Suprapubic skin (tissue), 4 donors: ENCODE measurements around the gene PARK7. TPM values are rescaled to one million over a fixed set of nuclear protein-coding genes. Genes with fewer than 3 reads are reported as not detected.
A peak's percentile ranks its signal among the peaks of the same experiment; 100 is the strongest.
"Not testable (repeated sequence)": the region's sequence is repeated elsewhere in the genome, so short reads cannot be mapped to it uniquely, and the experiment has no call there.

Experiments
- DNase-seq, 2 donors: peaks; one replicate each; pipeline ENCODE4 v3.0.0-alpha.2; 2019; ENCODE audit warnings: low spot score in 2 of 2
- H3K27ac ChIP-seq: fragments of 200-600 bp; sonication (generic); one replicate; pipeline ENCODE4 v1.5.1; 2019
- H3K27me3 ChIP-seq: fragments of 200-600 bp; sonication (generic); one replicate; pipeline ENCODE4 v1.5.1; 2019
- H3K36me3 ChIP-seq: fragments of 200-600 bp; sonication (generic); one replicate; pipeline ENCODE4 v1.5.1; 2019
- H3K4me1 ChIP-seq: fragments of 200-600 bp; sonication (generic); one replicate; pipeline ENCODE4 v1.5.1; 2019
- H3K4me3 ChIP-seq: fragments of 200-600 bp; sonication (generic); one replicate; pipeline ENCODE4 v1.5.1; 2019; ENCODE audit warnings: mild to moderate bottlenecking
- H3K9me3 ChIP-seq: fragments of 200-600 bp; sonication (generic); one replicate; pipeline ENCODE4 v1.5.1; 2019
- CTCF ChIP-seq, 2 donors: fragments of 200-600 bp in 1 of 2; fragments of 450-650 bp in 1 of 2; sonication (generic) in 1 of 2; IDR thresholded peaks; one replicate each; pipeline ENCODE4 v1.5.1; 2016 to 2019; ENCODE audit warnings: antibody characterized with exemption in 2 of 2, mild to moderate bottlenecking in 1 of 2, moderate library complexity in 1 of 2
- EP300 ChIP-seq: sonication (generic); formaldehyde crosslinking; IDR thresholded peaks from one replicate; pipeline ENCODE4 v1.6.1; 2017; ENCODE audit warnings: antibody characterized with exemption
- POLR2A ChIP-seq, 2 donors: fragments of 450-650 bp; IDR thresholded peaks; one replicate each; pipeline ENCODE4 v1.6.1; 2017; ENCODE audit warnings: antibody characterized with exemption in 2 of 2, mild to moderate bottlenecking in 2 of 2, moderate library complexity in 2 of 2
- POLR2AphosphoS5 ChIP-seq, 3 donors: sonication (generic); formaldehyde crosslinking; IDR thresholded peaks; one replicate each; pipeline ENCODE4 v1.6.1; 2017; ENCODE audit warnings: antibody characterized with exemption in 3 of 3
- WGBS: methylation state at CpG from one replicate; pipeline ENCODE4 v1.1.5; 2018; 5-methylcytosine and 5-hydroxymethylcytosine counted together
- total RNA-seq, 4 donors: library from RNA; depleted of rRNA; stranded (reverse); fragments of >200 nt; gene quantifications; one replicate each; pipeline ENCODE4 v1.1.0, GENCODE V29; 2016

The PARK7 gene
- total RNA-seq, 4 donors from 2014 or later: 74.0 to 94.1 (median 85.2) TPM

- no peak for DNase-seq
- Histone ChIP-seq H3K4me1 (no peaks in the 10 kb centered on the region), H3K4me3 (no peak overlapping the region), H3K27me3 (peaks cover 6% of the 10 kb centered on the region), H3K27ac (no peak overlapping the region), H3K9me3 (no peaks in the 10 kb centered on the region), H3K36me3 (no peaks in the 10 kb centered on the region)
- no peak for TF ChIP-seq CTCF (IDR thresholded peaks at IDR 0.05)
- TF ChIP-seq POLR2AphosphoS5 (IDR thresholded peaks at IDR 0.05): no peak
- TF ChIP-seq EP300: no peak
- no peak for TF ChIP-seq POLR2A (IDR thresholded peaks at IDR 0.05)
- WGBS: 69% methylated on average over 2 of the region's 2 CpGs
These were observed 45.0 kb upstream of the PARK7 start for GRCh38 chr1:7916501-7916830.

GRCh38 chr1:7917971-7918370, 43.5 kb upstream of the PARK7 start:
- peak in 1 of 2 donors; percentile 29 for DNase-seq
- not testable (repeated sequence) for H3K27ac ChIP-seq, H3K36me3 ChIP-seq, H3K27me3 ChIP-seq, H3K9me3 ChIP-seq, H3K4me1 ChIP-seq, H3K4me3 ChIP-seq
- WGBS: 80% methylated on average over 5 of the region's 5 CpGs

GRCh38 chr1:7919880-7920279, 41.6 kb upstream of the PARK7 start:
- H3K9me3 ChIP-seq: no peaks in the 10 kb centered on the region
- H3K27ac ChIP-seq: no peak overlapping the region
- 88% methylated on average over 5 of the region's 5 CpGs for WGBS
- no peaks in the 10 kb centered on the region for H3K36me3 ChIP-seq
- H3K4me1 ChIP-seq: no peaks in the 10 kb centered on the region
- H3K27me3 ChIP-seq: no peaks in the 10 kb centered on the region
- TF ChIP-seq EP300 (no peak), POLR2AphosphoS5 (IDR thresholded peaks at IDR 0.05) (no peak), POLR2A (IDR thresholded peaks at IDR 0.05) (no peak)
- no peak overlapping the region for H3K4me3 ChIP-seq
- DNase-seq: no peak

- Histone ChIP-seq H3K4me1 (no peaks in the 10 kb centered on the region), H3K9me3 (no peaks in the 10 kb centered on the region), H3K36me3 (no peaks in the 10 kb centered on the region), H3K27me3 (peaks cover 8% of the 10 kb centered on the region), H3K4me3 (no peak overlapping the region), H3K27ac (no peak overlapping the region)
- TF ChIP-seq CTCF (IDR thresholded peaks at IDR 0.05) (no peak), POLR2A (IDR thresholded peaks at IDR 0.05) (no peak), EP300 (no peak), POLR2AphosphoS5 (IDR thresholded peaks at IDR 0.05) (no peak)
- WGBS: 89% methylated on average over 7 of the region's 7 CpGs
- no peak for DNase-seq
These were observed 39.7 kb upstream of the PARK7 start for GRCh38 chr1:7921796-7922195.

- Histone ChIP-seq H3K27me3 (peaks cover 8% of the 10 kb centered on the region), H3K9me3 (no peaks in the 10 kb centered on the region), H3K27ac (no peak overlapping the region), H3K36me3 (no peaks in the 10 kb centered on the region), H3K4me3 (no peak overlapping the region), H3K4me1 (no peaks in the 10 kb centered on the region)
- TF ChIP-seq EP300 (no peak), POLR2AphosphoS5 (IDR thresholded peaks at IDR 0.05) (no peak), CTCF (IDR thresholded peaks at IDR 0.05) (no peak), POLR2A (IDR thresholded peaks at IDR 0.05) (no peak)
- DNase-seq: peak in 1 of 2 donors; percentile 34
- 81% methylated on average over 6 of the region's 6 CpGs for WGBS
These were observed 39.2 kb upstream of the PARK7 start for GRCh38 chr1:7922301-7922700.

- H3K27ac ChIP-seq, DNase-seq, H3K4me1 ChIP-seq, H3K36me3 ChIP-seq, H3K9me3 ChIP-seq, H3K4me3 ChIP-seq: not testable (repeated sequence)
- WGBS: 51% methylated on average over 8 of the region's 8 CpGs
- H3K27me3 ChIP-seq: peaks cover 27% of the 10 kb centered on the region
These were observed 34.5 kb upstream of the PARK7 start for GRCh38 chr1:7927061-7927460.

- no peaks in the 10 kb centered on the region for H3K4me1 ChIP-seq
- no peaks in the 10 kb centered on the region for H3K36me3 ChIP-seq
- H3K4me3 ChIP-seq: no peak overlapping the region
- no peak for TF ChIP-seq CTCF (IDR thresholded peaks at IDR 0.05)
- TF ChIP-seq POLR2AphosphoS5 (IDR thresholded peaks at IDR 0.05): no peak
- H3K27me3 ChIP-seq: peaks cover 30% of the 10 kb centered on the region
- H3K27ac ChIP-seq: no peak overlapping the region
- DNase-seq: no peak
- WGBS: 88% methylated on average over 4 of the region's 4 CpGs
- H3K9me3 ChIP-seq: no peaks in the 10 kb centered on the region
These were observed 33.3 kb upstream of the PARK7 start for GRCh38 chr1:7928247-7928646.
